NCI-H510A (cell line): ENCODE measurements around the gene TRIM44.

Source experiments
- DNase-seq: peaks from one replicate; lab custom pipeline; 2025; lab: John Stamatoyannopoulos, UW

The TRIM44 gene

GRCh38 chr11:35717520-35717919 lies 54.9 kb downstream of the TRIM44 start:
- DNase-seq: no peak

- DNase-seq: no peak
Measured at GRCh38 chr11:35721651-35722282, 59.2 kb downstream of the TRIM44 start.

- no peak for DNase-seq
Measured at GRCh38 chr11:35722641-35723040, 60.1 kb downstream of the TRIM44 start.

GRCh38 chr11:35723493-35723892 lies 60.9 kb downstream of the TRIM44 start:
- no peak for DNase-seq

GRCh38 chr11:35723913-35724312 lies 61.3 kb downstream of the TRIM44 start:
- no peak for DNase-seq

- DNase-seq: no peak
Measured at GRCh38 chr11:35725885-35726284, 63.3 kb downstream of the TRIM44 start.

- DNase-seq: no peak
Measured at GRCh38 chr11:35727140-35727539, 64.6 kb downstream of the TRIM44 start.

- DNase-seq: no peak
Measured at GRCh38 chr11:35730254-35730653, 67.7 kb downstream of the TRIM44 start.

- no peak for DNase-seq
Measured at GRCh38 chr11:35734669-35735410, 72.3 kb downstream of the TRIM44 start.

- no peak for DNase-seq
Measured at GRCh38 chr11:35735411-35735810, 72.8 kb downstream of the TRIM44 start.

GRCh38 chr11:35735903-35736302 lies 73.3 kb downstream of the TRIM44 start:
- DNase-seq: no peak

- no peak for DNase-seq
Measured at GRCh38 chr11:35736952-35737351, 74.4 kb downstream of the TRIM44 start.

- no peak for DNase-seq
Measured at GRCh38 chr11:35740061-35740799, 77.7 kb downstream of the TRIM44 start.

GRCh38 chr11:35742707-35743454 lies 80.3 kb downstream of the TRIM44 start:
- no peak for DNase-seq

- no peak for DNase-seq
Measured at GRCh38 chr11:35746356-35747153, 84.0 kb downstream of the TRIM44 start.

- DNase-seq: no peak
Measured at GRCh38 chr11:35747668-35748067, 85.1 kb downstream of the TRIM44 start.

- no peak for DNase-seq
Measured at GRCh38 chr11:35748644-35749043, 86.1 kb downstream of the TRIM44 start.

- no peak for DNase-seq
Measured at GRCh38 chr11:35750315-35750714, 87.7 kb downstream of the TRIM44 start.

- DNase-seq: no peak
Measured at GRCh38 chr11:35750981-35751663, 88.5 kb downstream of the TRIM44 start.

GRCh38 chr11:35751664-35752061 lies 89.1 kb downstream of the TRIM44 start:
- no peak for DNase-seq

- no peak for DNase-seq
Measured at GRCh38 chr11:35752115-35752514, 89.5 kb downstream of the TRIM44 start.
